Measurements from ENCODE around the gene SPATC1L. TPM values are rescaled to one million over a fixed set of nuclear protein-coding genes. Genes with fewer than 3 reads are reported as not detected.

The SPATC1L gene
- total RNA-seq, 1 donor from 2014 or later, result 5.2 TPM

- intact Hi-C loops (cut with DNase I), result no loop called here
- H3K27ac ChIP-seq, result no peak overlapping the region
- no peaks in the 10 kb centered on the region for H3K36me3 ChIP-seq
- no peak overlapping the region for H3K4me3 ChIP-seq
- no peaks in the 10 kb centered on the region for H3K4me1 ChIP-seq
- DNase-seq (ENCODE audit: extremely low spot score in 2 of 2), result no peak
- H3K27me3 ChIP-seq, result no peaks in the 10 kb centered on the region
- H3K9me3 ChIP-seq, result no peaks in the 10 kb centered on the region
- TF ChIP-seq POLR2AphosphoS5 (IDR thresholded peaks at IDR 0.05; ENCODE audit: insufficient read depth in 1 of 2, low read depth in 1 of 2) (no peak), POLR2A (IDR thresholded peaks at IDR 0.05) (no peak), CTCF (IDR thresholded peaks at IDR 0.05) (no peak)
Measured at GRCh38 chr21:46138383-46138970, 45.8 kb downstream of the SPATC1L start.

- no peak overlapping the region for H3K27ac ChIP-seq
- H3K4me3 ChIP-seq, result no peak overlapping the region
- no peaks in the 10 kb centered on the region for H3K36me3 ChIP-seq
- H3K9me3 ChIP-seq, result no peaks in the 10 kb centered on the region
- no peaks in the 10 kb centered on the region for H3K4me1 ChIP-seq
- DNase-seq (ENCODE audit: extremely low spot score in 2 of 2), result no peak
- TF ChIP-seq CTCF (IDR thresholded peaks at IDR 0.05) (no peak), POLR2A (IDR thresholded peaks at IDR 0.05) (no peak), POLR2AphosphoS5 (IDR thresholded peaks at IDR 0.05; ENCODE audit: insufficient read depth in 1 of 2, low read depth in 1 of 2) (no peak)
- H3K27me3 ChIP-seq, result no peaks in the 10 kb centered on the region
- intact Hi-C loops (cut with DNase I), result no loop called here
Measured at GRCh38 chr21:46137908-46138307, 46.4 kb downstream of the SPATC1L start.

- Histone ChIP-seq H3K36me3 (no peaks in the 10 kb centered on the region), H3K27me3 (no peaks in the 10 kb centered on the region), H3K9me3 (no peaks in the 10 kb centered on the region), H3K27ac (no peak overlapping the region), H3K4me1 (no peaks in the 10 kb centered on the region), H3K4me3 (no peak overlapping the region)
- no peak for DNase-seq (ENCODE audit: extremely low spot score in 2 of 2)
- intact Hi-C loops (cut with DNase I), result no loop called here
- TF ChIP-seq POLR2AphosphoS5 (IDR thresholded peaks at IDR 0.05; ENCODE audit: insufficient read depth in 1 of 2, low read depth in 1 of 2) (no peak), POLR2A (IDR thresholded peaks at IDR 0.05) (no peak), CTCF (IDR thresholded peaks at IDR 0.05) (no peak)
Measured at GRCh38 chr21:46136739-46137349, 47.4 kb downstream of the SPATC1L start.

GRCh38 chr21:46135782-46136395 is 48.4 kb downstream of the SPATC1L start:
- Histone ChIP-seq H3K9me3 (no peaks in the 10 kb centered on the region), H3K4me1 (no peaks in the 10 kb centered on the region), H3K36me3 (no peaks in the 10 kb centered on the region), H3K4me3 (no peak overlapping the region), H3K27me3 (no peaks in the 10 kb centered on the region), H3K27ac (no peak overlapping the region)
- TF ChIP-seq POLR2AphosphoS5 (IDR thresholded peaks at IDR 0.05; ENCODE audit: insufficient read depth in 1 of 2, low read depth in 1 of 2), result no peak
- TF ChIP-seq POLR2A (IDR thresholded peaks at IDR 0.05), result no peak
- TF ChIP-seq CTCF (IDR thresholded peaks at IDR 0.05), result no peak
- intact Hi-C loops (cut with DNase I), result no loop called here
- DNase-seq (ENCODE audit: extremely low spot score in 2 of 2), result no peak
